Measurements from ENCODE around the gene ACOT4. TPM values are rescaled to one million over a fixed set of nuclear protein-coding genes. Genes with fewer than 3 reads are reported as not detected.
"Not testable (repeated sequence)": the region's sequence is repeated elsewhere in the genome, so short reads cannot be mapped to it uniquely, and the experiment has no call there.

The ACOT4 gene
- total RNA-seq, 1 experiment from 2014 or later: 1.8 TPM

DNA sequence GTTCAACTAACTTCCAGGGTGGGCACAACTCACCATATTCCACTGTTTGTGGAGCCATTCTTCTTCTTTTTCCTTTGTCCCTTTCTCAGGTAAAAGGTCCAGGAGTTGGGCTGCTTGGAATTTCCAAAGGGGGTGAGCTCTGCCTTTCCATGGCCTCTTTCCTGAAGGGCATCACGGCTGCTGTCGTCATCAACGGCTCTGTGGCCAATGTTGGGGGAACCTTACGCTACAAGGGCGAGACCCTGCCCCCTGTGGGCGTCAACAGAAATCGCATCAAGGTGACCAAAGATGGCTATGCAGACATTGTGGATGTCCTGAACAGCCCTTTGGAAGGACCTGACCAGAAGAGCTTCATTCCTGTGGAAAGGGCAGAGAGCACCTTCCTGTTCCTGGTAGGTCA, 48.7 kb upstream of the ACOT4 start:
- not testable (repeated sequence) for H4K8ac ChIP-seq (replicated peaks; ENCODE audit: insufficient read length, low read depth, low read length); H4K91ac ChIP-seq (ENCODE audit: insufficient read length, low read depth, low read length); H2BK20ac ChIP-seq (ENCODE audit: low read depth, low read length, poor library complexity, severe bottlenecking); H3K27me3 ChIP-seq (ENCODE audit: insufficient read depth, low read length); H2AK5ac ChIP-seq (ENCODE audit: insufficient read length, low read length); H4K20me1 ChIP-seq (ENCODE audit: control insufficient read depth, insufficient read depth, insufficient read length); H3K4me2 ChIP-seq (ENCODE audit: insufficient read depth, insufficient read length, low read length); H3K56ac ChIP-seq (ENCODE audit: insufficient read length, low read depth, low read length); H3K36me3 Mint-ChIP-seq (ENCODE audit: insufficient read depth in 1 of 3, low read depth in 3 of 3); H3T11ph ChIP-seq (ENCODE audit: low read length); H4K5ac ChIP-seq (ENCODE audit: insufficient read length, low read depth, low read length); H2BK12ac ChIP-seq (ENCODE audit: insufficient read length, low read depth, low read length); H3K79me2 ChIP-seq (ENCODE audit: insufficient read depth, low read length); H3K27ac Mint-ChIP-seq; H2BK15ac ChIP-seq (ENCODE audit: low read depth, low read length); H3K23ac ChIP-seq (ENCODE audit: insufficient read length, low read depth, low read length); H3K27ac ChIP-seq (ENCODE audit: insufficient read length, low read depth, low read length); H3K4me1 ChIP-seq (ENCODE audit: insufficient read depth, low read length); H3K4me3 Mint-ChIP-seq; H2BK120ac ChIP-seq (ENCODE audit: low read depth, low read length, poor library complexity, severe bottlenecking); H3K9me3 Mint-ChIP-seq; H3K9me3 ChIP-seq (ENCODE audit: control insufficient read depth, low read depth, low read length); H3K18ac ChIP-seq (ENCODE audit: insufficient read length, low read depth, low read length); H3K4me1 Mint-ChIP-seq; H3K79me1 ChIP-seq (ENCODE audit: insufficient read depth, low read depth, low read length, poor library complexity, severe bottlenecking); H3K9ac ChIP-seq (ENCODE audit: extremely low read depth, insufficient read length, low read length); H3K4ac ChIP-seq (ENCODE audit: low read depth, low read length); DNase-seq; H2AFZ ChIP-seq (ENCODE audit: low read length); H3K14ac ChIP-seq (ENCODE audit: insufficient read depth, low read length); H3K27me3 Mint-ChIP-seq (ENCODE audit: low read depth); H3K23me2 ChIP-seq (ENCODE audit: insufficient read length, low read depth, low read length, poor library complexity, severe bottlenecking); H2BK5ac ChIP-seq (ENCODE audit: insufficient read length, low read length)
- no CpG with 5 or more reads among the region's 7 CpGs for WGBS (ENCODE audit: extremely low coverage, insufficient read length, low lambda C conversion rate)
- TF ChIP-seq, protein P1, sequence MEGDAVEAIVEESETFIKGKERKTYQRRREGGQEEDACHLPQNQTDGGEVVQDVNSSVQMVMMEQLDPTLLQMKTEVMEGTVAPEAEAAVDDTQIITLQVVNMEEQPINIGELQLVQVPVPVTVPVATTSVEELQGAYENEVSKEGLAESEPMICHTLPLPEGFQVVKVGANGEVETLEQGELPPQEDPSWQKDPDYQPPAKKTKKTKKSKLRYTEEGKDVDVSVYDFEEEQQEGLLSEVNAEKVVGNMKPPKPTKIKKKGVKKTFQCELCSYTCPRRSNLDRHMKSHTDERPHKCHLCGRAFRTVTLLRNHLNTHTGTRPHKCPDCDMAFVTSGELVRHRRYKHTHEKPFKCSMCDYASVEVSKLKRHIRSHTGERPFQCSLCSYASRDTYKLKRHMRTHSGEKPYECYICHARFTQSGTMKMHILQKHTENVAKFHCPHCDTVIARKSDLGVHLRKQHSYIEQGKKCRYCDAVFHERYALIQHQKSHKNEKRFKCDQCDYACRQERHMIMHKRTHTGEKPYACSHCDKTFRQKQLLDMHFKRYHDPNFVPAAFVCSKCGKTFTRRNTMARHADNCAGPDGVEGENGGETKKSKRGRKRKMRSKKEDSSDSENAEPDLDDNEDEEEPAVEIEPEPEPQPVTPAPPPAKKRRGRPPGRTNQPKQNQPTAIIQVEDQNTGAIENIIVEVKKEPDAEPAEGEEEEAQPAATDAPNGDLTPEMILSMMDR (conservative IDR thresholded peaks at IDR 0.05): peak; percentile 44; the same call in 2 of the 3 replicates

DNA sequence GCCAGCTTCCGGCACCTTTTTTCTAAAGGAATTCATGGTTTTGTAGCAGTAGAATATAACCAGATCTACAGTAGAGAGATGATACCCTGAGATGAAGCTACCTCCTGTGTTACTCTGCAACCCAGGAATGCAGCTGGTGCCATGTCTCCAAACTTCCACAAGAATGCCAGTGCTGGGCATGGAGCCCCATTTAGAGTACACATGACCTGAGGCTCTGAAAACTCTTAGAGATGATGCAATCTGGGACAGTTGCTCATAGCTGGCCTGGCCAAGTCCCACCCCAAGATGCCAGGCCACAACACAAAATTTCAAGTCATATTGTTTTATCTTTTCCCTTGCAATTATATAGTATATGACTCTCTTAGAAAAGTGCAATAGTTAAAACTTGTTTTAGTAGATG, 46.3 kb upstream of the ACOT4 start:
- H2BK120ac ChIP-seq (ENCODE audit: low read depth, low read length, poor library complexity, severe bottlenecking); H4K8ac ChIP-seq (replicated peaks; ENCODE audit: insufficient read length, low read depth, low read length); H3K23ac ChIP-seq (ENCODE audit: insufficient read length, low read depth, low read length); H3K9me3 Mint-ChIP-seq; H2BK12ac ChIP-seq (ENCODE audit: insufficient read length, low read depth, low read length); H3T11ph ChIP-seq (ENCODE audit: low read length); H3K27me3 Mint-ChIP-seq (ENCODE audit: low read depth); H2BK20ac ChIP-seq (ENCODE audit: low read depth, low read length, poor library complexity, severe bottlenecking); H3K4me1 Mint-ChIP-seq; H4K5ac ChIP-seq (ENCODE audit: insufficient read length, low read depth, low read length); H3K27ac Mint-ChIP-seq; H2BK15ac ChIP-seq (ENCODE audit: low read depth, low read length); H3K4me2 ChIP-seq (ENCODE audit: insufficient read depth, insufficient read length, low read length); H3K79me1 ChIP-seq (ENCODE audit: insufficient read depth, low read depth, low read length, poor library complexity, severe bottlenecking); H3K27me3 ChIP-seq (ENCODE audit: insufficient read depth, low read length); H4K91ac ChIP-seq (ENCODE audit: insufficient read length, low read depth, low read length); H3K56ac ChIP-seq (ENCODE audit: insufficient read length, low read depth, low read length); H2AFZ ChIP-seq (ENCODE audit: low read length); H3K4me3 Mint-ChIP-seq; H3K4ac ChIP-seq (ENCODE audit: low read depth, low read length); H3K9ac ChIP-seq (ENCODE audit: extremely low read depth, insufficient read length, low read length); H2AK5ac ChIP-seq (ENCODE audit: insufficient read length, low read length); H3K18ac ChIP-seq (ENCODE audit: insufficient read length, low read depth, low read length); H3K9me3 ChIP-seq (ENCODE audit: control insufficient read depth, low read depth, low read length); H3K23me2 ChIP-seq (ENCODE audit: insufficient read length, low read depth, low read length, poor library complexity, severe bottlenecking); DNase-seq; H3K36me3 Mint-ChIP-seq (ENCODE audit: insufficient read depth in 1 of 3, low read depth in 3 of 3); H3K27ac ChIP-seq (ENCODE audit: insufficient read length, low read depth, low read length); H4K20me1 ChIP-seq (ENCODE audit: control insufficient read depth, insufficient read depth, insufficient read length); H2BK5ac ChIP-seq (ENCODE audit: insufficient read length, low read length); H3K4me1 ChIP-seq (ENCODE audit: insufficient read depth, low read length); H3K79me2 ChIP-seq (ENCODE audit: insufficient read depth, low read length); H3K14ac ChIP-seq (ENCODE audit: insufficient read depth, low read length): not testable (repeated sequence)
- WGBS (ENCODE audit: extremely low coverage, insufficient read length, low lambda C conversion rate): no CpG with 5 or more reads among the region's 1 CpG

Data from H9 (cell line).